Measurements from ENCODE around the gene PCDHA1.
"Not testable (repeated sequence)": the region's sequence is repeated elsewhere in the genome, so short reads cannot be mapped to it uniquely, and the experiment has no call there.

The PCDHA1 gene

DNA sequence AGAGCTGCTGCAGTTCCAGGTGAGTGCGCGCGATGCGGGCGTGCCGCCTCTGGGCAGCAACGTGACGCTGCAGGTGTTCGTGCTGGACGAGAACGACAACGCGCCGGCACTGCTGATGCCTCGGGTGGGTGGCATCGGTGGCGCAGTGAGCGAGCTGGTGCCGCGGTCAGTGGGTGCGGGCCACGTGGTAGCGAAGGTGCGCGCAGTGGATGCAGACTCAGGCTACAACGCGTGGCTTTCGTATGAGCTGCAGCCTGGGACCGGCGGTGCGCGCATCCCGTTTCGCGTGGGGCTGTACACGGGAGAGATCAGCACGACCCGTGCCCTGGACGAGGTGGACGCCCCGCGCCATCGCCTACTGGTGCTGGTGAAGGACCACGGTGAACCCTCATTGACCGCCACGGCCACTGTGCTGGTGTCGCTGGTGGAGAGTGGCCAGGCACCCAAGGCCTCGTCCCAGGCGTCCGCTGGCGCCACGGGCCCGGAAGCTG, 16.9 kb downstream of the PCDHA1 start:
- ATAC-seq, result no peak
- no peak for TF ChIP-seq ZNF565 (CRISPR knock-in tag; conservative IDR thresholded peaks at IDR 0.05; ENCODE audit: low read depth)
- TF ChIP-seq PATZ1 (CRISPR knock-in tag; IDR thresholded peaks at IDR 0.05; ENCODE audit: borderline replicate concordance), result no peak
- TF ChIP-seq, protein P1, sequence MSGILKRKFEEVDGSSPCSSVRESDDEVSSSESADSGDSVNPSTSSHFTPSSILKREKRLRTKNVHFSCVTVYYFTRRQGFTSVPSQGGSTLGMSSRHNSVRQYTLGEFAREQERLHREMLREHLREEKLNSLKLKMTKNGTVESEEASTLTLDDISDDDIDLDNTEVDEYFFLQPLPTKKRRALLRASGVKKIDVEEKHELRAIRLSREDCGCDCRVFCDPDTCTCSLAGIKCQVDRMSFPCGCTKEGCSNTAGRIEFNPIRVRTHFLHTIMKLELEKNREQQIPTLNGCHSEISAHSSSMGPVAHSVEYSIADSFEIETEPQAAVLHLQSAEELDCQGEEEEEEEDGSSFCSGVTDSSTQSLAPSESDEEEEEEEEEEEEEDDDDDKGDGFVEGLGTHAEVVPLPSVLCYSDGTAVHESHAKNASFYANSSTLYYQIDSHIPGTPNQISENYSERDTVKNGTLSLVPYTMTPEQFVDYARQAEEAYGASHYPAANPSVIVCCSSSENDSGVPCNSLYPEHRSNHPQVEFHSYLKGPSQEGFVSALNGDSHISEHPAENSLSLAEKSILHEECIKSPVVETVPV (CRISPR knock-in tag; IDR thresholded peaks at IDR 0.05), result no peak
- TF ChIP-seq ZC3H10 (CRISPR knock-in tag; IDR thresholded peaks at IDR 0.05), result no peak
- no peak for TF ChIP-seq ZFP30 (CRISPR knock-in tag; IDR thresholded peaks at IDR 0.05)
- TF ChIP-seq RARB (CRISPR knock-in tag; IDR thresholded peaks at IDR 0.05), result no peak
- TF ChIP-seq ISL1 (CRISPR knock-in tag; IDR thresholded peaks at IDR 0.05), result no peak
- no peak for TF ChIP-seq ARNTL (CRISPR knock-in tag; IDR thresholded peaks at IDR 0.05; ENCODE audit: borderline replicate concordance, low read depth)
- no peak for TF ChIP-seq CSDC2 (CRISPR knock-in tag; IDR thresholded peaks at IDR 0.05)
- TF ChIP-seq SNAI2 (CRISPR knock-in tag; IDR thresholded peaks at IDR 0.05), result no peak
- no peak for TF ChIP-seq GLIS3 (CRISPR knock-in tag; IDR thresholded peaks at IDR 0.05)
- TF ChIP-seq BACH2 (CRISPR knock-in tag; IDR thresholded peaks at IDR 0.05; ENCODE audit: borderline replicate concordance), result no peak
- no peak for TF ChIP-seq ZFP3 (CRISPR knock-in tag; IDR thresholded peaks at IDR 0.05)

DNA sequence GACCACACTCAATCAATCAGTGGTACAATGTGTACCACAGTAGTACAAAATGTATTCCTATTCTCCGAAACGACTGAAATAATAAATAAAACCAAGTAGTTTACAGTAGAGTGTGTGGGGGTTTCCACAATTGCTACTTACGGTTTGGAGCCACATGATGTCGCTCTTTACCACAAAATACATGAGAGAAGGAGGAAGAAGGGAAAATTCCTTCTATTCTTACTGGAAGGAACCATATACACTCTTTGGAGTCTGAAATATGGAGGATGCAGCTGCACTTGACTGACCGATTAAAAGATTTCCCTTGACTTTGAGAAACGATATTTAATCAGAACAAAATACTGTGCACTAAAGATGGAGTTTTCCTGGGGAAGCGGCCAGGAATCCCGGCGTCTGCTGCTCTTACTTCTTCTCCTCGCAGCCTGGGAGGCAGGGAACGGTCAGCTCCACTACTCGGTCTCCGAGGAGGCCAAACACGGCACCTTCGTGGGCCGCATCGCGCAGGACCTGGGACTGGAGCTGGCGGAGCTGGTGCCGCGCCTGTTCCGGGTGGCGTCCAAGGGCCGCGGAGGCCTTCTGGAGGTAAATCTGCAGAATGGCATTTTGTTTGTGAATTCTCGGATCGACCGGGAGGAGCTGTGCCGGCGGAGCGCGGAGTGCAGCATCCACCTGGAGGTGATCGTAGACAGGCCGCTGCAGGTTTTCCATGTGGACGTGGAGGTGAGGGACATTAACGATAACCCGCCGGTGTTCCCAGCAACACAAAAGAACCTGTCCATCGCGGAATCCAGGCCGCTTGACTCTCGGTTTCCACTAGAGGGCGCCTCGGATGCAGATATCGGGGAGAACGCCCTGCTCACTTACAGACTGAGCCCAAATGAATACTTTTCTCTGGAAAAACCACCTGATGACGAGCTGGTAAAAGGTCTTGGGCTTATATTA, 21.2 kb downstream of the PCDHA1 start, which contains the start of gene PCDHA4:
Gene PCDHA4, plus strand, starts transcription at position 235 of the 942 bp plus-strand sequence.
- ATAC-seq, result peak; percentile 98
- TF ChIP-seq ZNF70 (CRISPR knock-in tag; IDR thresholded peaks at IDR 0.05) (no peak), ISL1 (CRISPR knock-in tag; IDR thresholded peaks at IDR 0.05) (no peak), CREB5 (CRISPR knock-in tag; IDR thresholded peaks at IDR 0.05; ENCODE audit: low read depth) (no peak), PPARA (CRISPR knock-in tag; IDR thresholded peaks at IDR 0.05; ENCODE audit: borderline replicate concordance) (no peak), PATZ1 (CRISPR knock-in tag; IDR thresholded peaks at IDR 0.05; ENCODE audit: borderline replicate concordance) (no peak)

DNA sequence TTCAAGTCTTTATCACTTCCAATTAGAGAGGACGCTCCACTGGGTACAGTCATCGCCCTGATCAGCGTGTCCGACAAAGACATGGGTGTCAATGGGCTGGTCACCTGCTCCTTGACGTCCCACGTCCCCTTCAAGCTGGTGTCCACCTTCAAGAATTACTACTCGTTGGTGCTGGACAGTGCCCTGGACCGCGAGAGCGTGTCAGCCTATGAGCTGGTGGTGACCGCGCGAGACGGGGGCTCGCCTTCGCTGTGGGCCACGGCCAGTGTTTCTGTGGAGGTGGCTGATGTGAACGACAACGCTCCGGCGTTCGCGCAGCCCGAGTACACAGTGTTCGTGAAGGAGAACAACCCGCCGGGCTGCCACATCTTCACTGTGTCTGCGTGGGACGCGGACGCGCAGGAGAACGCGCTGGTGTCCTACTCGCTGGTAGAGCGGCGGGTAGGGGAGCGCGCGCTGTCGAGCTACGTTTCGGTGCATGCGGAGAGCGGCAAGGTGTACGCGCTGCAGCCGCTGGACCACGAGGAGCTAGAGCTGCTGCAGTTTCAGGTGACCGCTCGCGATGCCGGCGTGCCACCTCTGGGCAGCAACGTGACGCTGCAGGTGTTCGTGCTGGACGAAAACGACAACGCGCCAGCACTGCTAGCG, 22.4 kb downstream of the PCDHA1 start:
- not testable (repeated sequence) for ATAC-seq

GRCh38 chr5:140808889-140809291, 22.9 kb downstream of the PCDHA1 start:
- ATAC-seq, result no peak
- no peak for TF ChIP-seq TOX (CRISPR knock-in tag; IDR thresholded peaks at IDR 0.05; ENCODE audit: borderline replicate concordance)
- TF ChIP-seq ZNF8 (CRISPR knock-in tag; IDR thresholded peaks at IDR 0.05), result no peak
- TF ChIP-seq CREB5 (CRISPR knock-in tag; IDR thresholded peaks at IDR 0.05; ENCODE audit: low read depth), result no peak
- TF ChIP-seq OSR1 (CRISPR knock-in tag; IDR thresholded peaks at IDR 0.05), result no peak
- no peak for TF ChIP-seq PPARA (CRISPR knock-in tag; IDR thresholded peaks at IDR 0.05; ENCODE audit: borderline replicate concordance)
- TF ChIP-seq TCF4 (CRISPR knock-in tag; IDR thresholded peaks at IDR 0.05; ENCODE audit: borderline replicate concordance), result no peak
- TF ChIP-seq ESRRG (CRISPR knock-in tag; IDR thresholded peaks at IDR 0.05), result no peak

Data from SK-N-SH treated with all-trans-retinoic acid at 6 μM for 48 hours (cell line).